GM18498 (cell line): Measurements from ENCODE around the gene AIFM3.
"Not testable (repeated sequence)": the region's sequence is repeated elsewhere in the genome, so short reads cannot be mapped to it uniquely, and the experiment has no call there.

Experiments
- ATAC-seq: cut with Tn5 transposase; IDR thresholded peaks from one replicate; pipeline ENCODE4 v1.9.1; 2021; ENCODE audit warnings: mild to moderate bottlenecking, moderate library complexity; ENCODE audit not compliant: unreplicated experiment

AIFM3 gene

GRCh38 chr22:21000987-21001600 lies 34.0 kb downstream of the AIFM3 start:
- ATAC-seq, result no peak

- peak; percentile 88 for ATAC-seq
These were observed 34.7 kb downstream of the AIFM3 start, which contains the start of gene THAP7 for GRCh38 chr22:21001601-21002325. TSS of gene THAP7 (minus strand) at chr22:21002118. CDS start at chr22:21001911, 207 bp downstream.

GRCh38 chr22:21003782-21004181 lies 36.7 kb downstream of the AIFM3 start:
- no peak for ATAC-seq

GRCh38 chr22:21009208-21009607 lies 42.2 kb downstream of the AIFM3 start:
- not testable (repeated sequence) for ATAC-seq

GRCh38 chr22:21009638-21010425 lies 42.8 kb downstream of the AIFM3 start:
- no peak for ATAC-seq

- ATAC-seq, result no peak
These were observed 43.5 kb downstream of the AIFM3 start for GRCh38 chr22:21010426-21011113.

GRCh38 chr22:21012446-21013407 lies 45.7 kb downstream of the AIFM3 start:
- no peak for ATAC-seq

GRCh38 chr22:21013657-21014201 lies 46.7 kb downstream of the AIFM3 start:
- no peak for ATAC-seq

- peak; percentile 79 for ATAC-seq
These were observed 47.2 kb downstream of the AIFM3 start for GRCh38 chr22:21014202-21014725.

GRCh38 chr22:21014726-21015465 lies 47.8 kb downstream of the AIFM3 start, which contains the start of gene P2RX6:
TSS of gene P2RX6 (plus strand) at chr22:21015165. CDS start at chr22:21015175, 10 bp downstream.
- ATAC-seq, result no peak

- no peak for ATAC-seq
These were observed 48.5 kb downstream of the AIFM3 start for GRCh38 chr22:21015466-21016006.

GRCh38 chr22:21016644-21017420 lies 49.8 kb downstream of the AIFM3 start:
- ATAC-seq, result no peak

GRCh38 chr22:21018314-21018713 lies 51.3 kb downstream of the AIFM3 start:
- ATAC-seq, result no peak

- ATAC-seq, result no peak
These were observed 53.9 kb downstream of the AIFM3 start for GRCh38 chr22:21020802-21021429.

- no peak for ATAC-seq
These were observed 55.5 kb downstream of the AIFM3 start for GRCh38 chr22:21022507-21022906.

- no peak for ATAC-seq
These were observed 56.0 kb downstream of the AIFM3 start for GRCh38 chr22:21022955-21023614.

GRCh38 chr22:21025266-21025665 lies 58.2 kb downstream of the AIFM3 start:
- ATAC-seq, result no peak
